NT2/D1 (cell line): ENCODE data around the gene DNMT3B.

ENCODE experiments used
- SUZ12 ChIP-seq: IDR thresholded peaks from 2 replicates; pipeline ENCODE4 v1.6.1; 2011; ENCODE audit not compliant: insufficient read length, insufficient read depth; ENCODE audit errors: extremely low read depth
- YY1 ChIP-seq: IDR thresholded peaks from 2 replicates; pipeline ENCODE4 v1.6.1; 2011; ENCODE audit not compliant: insufficient read length, insufficient read depth
- ZNF274 ChIP-seq: IDR thresholded peaks from 2 replicates; pipeline ENCODE4 v1.6.1; 2011; ENCODE audit warnings: mild to moderate bottlenecking, low read depth, low read length

GRCh38 chr20:32777177-32777956 lies 15.2 kb downstream of the DNMT3B start:
- no peak for TF ChIP-seq SUZ12
- TF ChIP-seq ZNF274: no peak
- TF ChIP-seq YY1: no peak
